Embryonic facial prominence (tissue), 1 donor: ENCODE results near the gene CD99.

Experiments
- DNase-seq: peaks from one replicate; pipeline ENCODE4 v3.0.0-alpha.2; 2016; ENCODE audit errors: extremely low spot score

The CD99 gene, protein sequence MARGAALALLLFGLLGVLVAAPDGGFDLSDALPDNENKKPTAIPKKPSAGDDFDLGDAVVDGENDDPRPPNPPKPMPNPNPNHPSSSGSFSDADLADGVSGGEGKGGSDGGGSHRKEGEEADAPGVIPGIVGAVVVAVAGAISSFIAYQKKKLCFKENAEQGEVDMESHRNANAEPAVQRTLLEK

GRCh38 chrX:2690856-2691542 lies at the start of gene CD99:
CD99 (plus strand) TSS chrX:2691295; CDS start chrX:2691361, 66 bp downstream.
- DNase-seq: peak; percentile 79

GRCh38 chrX:2642146-2642545 lies 48.9 kb upstream of the CD99 start:
- no peak for DNase-seq

DNA sequence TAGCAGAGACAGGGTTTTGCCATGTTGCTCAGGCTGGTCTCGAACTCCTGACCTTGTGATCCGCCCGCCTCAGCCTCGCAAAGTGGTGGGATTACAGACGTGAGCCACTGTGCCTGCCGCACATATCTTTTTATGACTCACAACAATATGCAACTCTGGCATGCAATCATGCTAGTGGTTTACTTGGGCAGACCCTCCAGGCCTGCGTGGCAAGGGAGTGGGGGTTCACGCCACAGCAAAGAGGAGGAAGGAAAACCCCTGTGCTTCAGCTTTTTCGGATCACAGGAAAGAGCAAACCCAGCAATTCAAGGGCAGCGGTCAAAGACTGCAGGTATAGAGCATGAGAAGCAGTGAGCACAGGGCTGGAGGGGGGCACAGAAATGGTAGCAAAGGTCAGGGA lies 48.3 kb upstream of the CD99 start:
- DNase-seq: no peak

GRCh38 chrX:2643880-2644279 lies 47.2 kb upstream of the CD99 start:
- no peak for DNase-seq

DNA sequence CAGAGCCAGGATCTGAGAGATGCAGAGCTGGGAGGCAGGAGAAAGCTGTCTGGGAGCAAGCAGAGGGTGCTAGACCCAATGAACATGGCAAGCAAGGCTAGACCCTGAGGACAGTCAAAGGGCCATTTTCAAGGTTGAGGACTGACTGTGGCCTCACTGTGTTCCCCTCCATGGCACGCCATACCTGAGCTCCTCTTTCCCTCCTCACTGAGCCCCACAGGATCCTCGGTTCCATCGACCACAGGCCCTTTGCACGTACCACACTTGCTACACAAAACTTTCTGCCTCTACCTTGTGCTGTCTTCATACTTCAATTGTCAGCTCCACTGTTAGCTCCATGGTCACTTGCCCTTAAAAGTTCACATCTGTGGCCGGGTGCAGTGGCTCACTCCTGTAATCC lies 45.5 kb upstream of the CD99 start:
- no peak for DNase-seq

- DNase-seq: no peak
These were observed 43.5 kb upstream of the CD99 start for GRCh38 chrX:2647627-2648026.

DNA sequence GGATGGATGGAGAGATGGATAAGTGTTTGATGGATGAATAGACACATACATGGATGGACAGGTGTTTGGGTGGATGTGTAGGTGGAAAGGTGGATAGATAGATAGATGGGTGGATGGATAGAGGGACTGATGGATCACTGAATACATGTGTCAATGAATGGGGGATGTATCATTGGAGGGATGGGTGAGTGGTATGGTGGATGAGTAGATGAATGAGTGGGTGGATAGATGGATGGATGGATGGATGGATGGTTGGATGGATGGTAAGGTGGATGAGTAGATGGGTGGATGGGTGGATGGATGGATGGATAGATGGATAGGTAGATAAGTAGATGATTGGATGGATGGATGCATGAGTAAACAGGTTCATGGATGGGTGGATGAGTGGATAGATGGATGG lies 41.1 kb upstream of the CD99 start:
- no peak for DNase-seq

- no peak for DNase-seq
These were observed 40.2 kb upstream of the CD99 start for GRCh38 chrX:2650865-2651264.

- no peak for DNase-seq
These were observed 39.0 kb upstream of the CD99 start for GRCh38 chrX:2652106-2652505.

- no peak for DNase-seq
These were observed 36.4 kb upstream of the CD99 start for GRCh38 chrX:2654436-2655340.

DNA sequence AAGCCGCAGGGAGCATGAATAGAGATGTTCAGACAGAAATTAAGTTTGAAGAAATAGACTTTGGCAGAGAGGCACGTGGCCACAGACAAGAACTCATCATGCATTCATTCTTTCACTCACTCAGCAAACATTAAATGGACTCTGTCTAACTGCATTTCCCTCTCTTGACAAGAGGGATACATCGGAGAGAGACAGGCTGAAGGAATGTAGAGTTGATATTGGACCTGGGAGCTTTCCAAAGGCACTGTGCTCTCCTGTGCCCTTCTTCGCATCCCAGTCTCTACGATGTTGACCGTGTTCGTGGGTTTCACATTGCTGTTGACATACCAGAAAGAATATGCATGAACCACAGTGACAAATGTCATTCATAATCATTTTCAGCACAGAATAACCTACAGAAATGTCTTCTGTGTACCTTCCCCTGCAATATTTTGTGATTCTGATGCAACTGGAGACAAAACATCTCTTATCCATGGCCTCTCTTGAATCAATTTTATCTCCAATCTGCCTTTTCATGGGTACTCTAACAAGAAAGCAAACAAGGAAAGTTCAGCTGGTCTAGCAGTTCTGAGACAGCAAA lies 34.7 kb upstream of the CD99 start:
- no peak for DNase-seq

- no peak for DNase-seq
These were observed 33.5 kb upstream of the CD99 start for GRCh38 chrX:2657532-2658113.

DNA sequence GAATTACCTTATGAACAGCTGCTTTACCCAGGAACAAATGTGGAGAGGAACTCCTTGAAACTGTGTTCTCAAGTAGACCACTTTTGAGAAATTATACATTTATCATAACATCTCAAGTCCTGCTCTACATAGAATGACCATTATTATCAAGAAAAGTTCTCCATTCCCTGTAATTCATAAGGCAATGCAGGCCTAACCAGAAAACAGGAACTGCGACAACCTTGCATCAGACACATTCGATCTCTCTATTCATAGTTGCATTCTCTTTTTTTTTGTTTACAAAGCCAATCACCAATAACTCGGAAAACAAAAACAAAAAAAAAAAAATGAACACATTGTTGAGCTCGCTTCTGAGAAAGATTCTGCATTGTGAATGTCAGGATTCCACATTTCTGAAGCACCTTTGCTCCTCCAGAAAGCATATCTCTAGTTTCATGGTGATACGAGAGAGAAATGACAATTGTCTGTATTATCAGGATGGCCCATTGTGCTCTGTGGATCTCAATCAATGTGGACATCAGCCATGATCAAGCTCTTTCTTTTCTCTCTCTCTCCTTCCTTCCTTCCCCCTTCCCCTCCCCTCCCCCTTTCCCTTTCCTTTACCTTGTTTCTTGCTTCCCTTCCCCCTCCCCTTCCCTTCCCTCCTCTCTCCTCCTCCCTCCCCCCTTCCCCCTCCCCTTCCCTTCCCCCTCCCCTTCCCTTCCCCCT lies 32.4 kb upstream of the CD99 start:
- no peak for DNase-seq

- DNase-seq: no peak
These were observed 28.5 kb upstream of the CD99 start for GRCh38 chrX:2662586-2662985.

DNA sequence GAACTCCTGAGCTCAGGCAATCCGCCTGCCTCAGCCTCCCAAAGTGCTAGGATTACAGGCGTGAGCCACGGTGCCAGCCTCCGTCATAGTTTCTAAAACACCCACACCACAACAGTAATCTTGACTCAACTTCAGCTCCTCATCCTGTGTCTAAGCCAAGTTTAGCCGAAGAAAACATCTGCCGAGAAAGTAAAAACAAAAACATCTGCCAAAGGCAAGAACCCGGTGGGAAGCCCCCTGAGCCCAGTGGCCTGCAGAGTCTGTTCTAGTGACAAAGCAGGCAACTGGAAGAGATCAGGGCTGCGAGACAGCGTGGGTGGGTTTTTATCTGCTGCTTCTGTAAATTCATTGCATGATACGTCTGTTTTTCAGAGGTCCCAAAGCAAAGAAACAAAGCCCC lies 26.6 kb upstream of the CD99 start:
- DNase-seq: no peak

GRCh38 chrX:2665387-2666304 lies 25.4 kb upstream of the CD99 start:
- no peak for DNase-seq

DNA sequence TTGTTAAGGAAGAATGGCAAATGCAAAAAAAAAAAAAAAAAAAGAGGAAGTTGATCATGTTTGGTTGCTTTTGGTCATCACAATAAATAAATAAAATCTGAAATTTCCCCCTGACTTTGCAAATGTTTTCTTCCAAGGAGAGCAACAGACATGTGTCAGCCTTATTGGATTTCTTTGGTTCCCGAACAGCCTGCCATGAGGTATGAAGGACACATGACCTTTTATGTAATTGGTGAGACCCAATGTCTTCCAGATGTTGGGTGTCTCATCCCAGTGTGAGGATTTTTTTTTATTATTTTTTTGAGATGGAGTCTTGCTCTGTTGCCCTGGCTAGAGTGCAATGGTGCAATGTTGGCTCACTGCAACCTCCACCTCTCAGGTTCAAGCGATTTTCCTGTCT lies 24.6 kb upstream of the CD99 start:
- no peak for DNase-seq

DNA sequence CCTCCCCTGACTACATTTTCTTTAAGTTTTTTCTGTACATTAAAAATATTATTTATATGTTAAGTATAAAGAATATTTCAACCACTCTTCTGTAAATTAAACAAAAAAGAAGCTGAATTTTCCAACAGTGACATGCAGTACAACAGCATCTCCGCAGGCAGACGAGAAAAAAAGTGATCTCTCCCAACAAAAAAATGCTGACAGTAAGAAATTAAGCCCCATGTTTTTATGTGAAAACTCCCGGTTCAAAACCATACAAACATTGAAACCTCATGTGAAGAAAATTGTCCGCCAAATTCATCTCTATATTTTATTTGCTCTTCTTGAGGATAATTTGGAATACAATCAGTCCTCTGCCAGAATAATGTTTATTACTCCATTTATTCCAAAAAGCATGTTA lies 20.1 kb upstream of the CD99 start:
- no peak for DNase-seq

DNA sequence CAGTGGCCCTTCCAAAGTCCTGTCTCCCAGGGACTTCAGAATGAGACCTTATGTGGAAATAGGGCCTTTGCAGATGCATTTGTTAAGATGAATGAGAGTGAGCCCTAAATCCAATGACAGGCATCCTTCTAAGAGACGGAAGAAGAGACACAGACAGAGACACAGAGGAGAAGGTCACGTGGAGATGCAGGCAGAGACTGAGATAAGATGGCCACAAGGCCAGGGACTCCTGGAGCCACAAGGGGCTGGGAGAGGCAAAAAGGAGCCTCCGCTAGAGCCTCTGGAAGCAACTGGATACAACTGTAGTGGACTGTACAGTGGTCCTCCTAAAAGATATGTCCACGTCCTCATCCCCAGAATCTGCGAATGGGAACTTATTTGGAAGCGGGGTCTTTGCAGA lies 19.0 kb upstream of the CD99 start:
- DNase-seq: no peak

GRCh38 chrX:2673611-2674010 lies 17.5 kb upstream of the CD99 start:
- no peak for DNase-seq
